H1 (cell line): ENCODE data around the gene TRAIP. TPM values are rescaled to one million over a fixed set of nuclear protein-coding genes. Genes with fewer than 3 reads are reported as not detected.

ENCODE experiments used
- CTCF ChIA-PET: fragments of 300-600 bp; sonication (Branson Sonifier 250); formaldehyde crosslinking; loops from one replicate; lab custom pipeline; 2021; ENCODE audit not compliant: partially characterized antibody; lab: Charles Lee
- POLR2A ChIA-PET: fragments of 300-600 bp; sonication (Branson Sonifier 250); formaldehyde crosslinking; loops from one replicate; lab custom pipeline; 2021; ENCODE audit warnings: inconsistent platforms; ENCODE audit not compliant: partially characterized antibody; lab: Charles Lee
- DNase-seq, 2 experiments: peaks; one replicate each; pipeline versions ENCODE4 v3.0.0 to v3.0.0-alpha.2; 2010 to 2022; ENCODE audit warnings: low spot score in 2 of 2, low read depth in 1 of 2, mixed read lengths in 1 of 2
- FAIRE-seq: peaks from 2 replicates; lab custom pipeline; 2011; peaks lifted over from hg19 to GRCh38; lab: Jason Lieb, UNC
- H2AFZ ChIP-seq: 2 replicates; pipeline ENCODE4 v1.8.1; 2012; ENCODE audit warnings: low read length, inconsistent platforms
- H2AK5ac ChIP-seq: 2 replicates; pipeline ENCODE4 v1.6.1; 2013; ENCODE audit warnings: low read depth, low read length
- H2BK120ac ChIP-seq: replicated peaks from 2 replicates; pipeline ENCODE3; 2013; ENCODE audit warnings: low read depth, low read length, inconsistent platforms
- H2BK12ac ChIP-seq: 2 replicates; pipeline ENCODE4 v1.6.1; 2013; ENCODE audit warnings: low read depth, low read length
- H2BK15ac ChIP-seq: 2 replicates; pipeline ENCODE4 v1.6.1; 2013; ENCODE audit warnings: low read length
- H2BK20ac ChIP-seq: 2 replicates; pipeline ENCODE4 v1.6.1; 2013; ENCODE audit warnings: low read length
- H2BK5ac ChIP-seq: 2 replicates; pipeline ENCODE4 v1.6.1; 2013; ENCODE audit warnings: low read depth, low read length
- H3K14ac ChIP-seq: 2 replicates; pipeline ENCODE4 v1.6.1; 2013; ENCODE audit warnings: inconsistent platforms; ENCODE audit not compliant: insufficient read length
- H3K18ac ChIP-seq: 2 replicates; pipeline ENCODE4 v1.6.1; 2013; ENCODE audit warnings: low read length; ENCODE audit errors: extremely low read depth
- H3K23ac ChIP-seq: 2 replicates; pipeline ENCODE4 v1.6.1; 2013; ENCODE audit warnings: inconsistent platforms; ENCODE audit not compliant: insufficient read length
- H3K23me2 ChIP-seq: 2 replicates; pipeline ENCODE4 v1.6.1; 2013; ENCODE audit warnings: low read depth, low read length
- H3K27ac ChIP-seq: 2 replicates; pipeline ENCODE4 v1.6.1; 2011; ENCODE audit warnings: low read depth, low read length, inconsistent platforms
- H3K27me3 ChIP-seq, 4 experiments: replicated peaks in 1 of 4; 1 replicate in 1 of 4; 2 replicates in 3 of 4; pipeline versions ENCODE4 v1.6.1 to v1.8.1; 2011 to 2013; ENCODE audit warnings: low read length in 3 of 4, mild to moderate bottlenecking in 3 of 4, inconsistent platforms in 2 of 4, mixed read lengths in 2 of 4, moderate library complexity in 1 of 4; ENCODE audit not compliant: control insufficient read depth in 3 of 4, insufficient read depth in 3 of 4; ENCODE audit errors: extremely low read depth in 1 of 4
- H3K36me3 ChIP-seq, 4 experiments: 2 replicates each; pipeline versions ENCODE4 v1.6.1 to v1.8.1; 2011 to 2013; ENCODE audit warnings: mild to moderate bottlenecking in 4 of 4, low read length in 3 of 4, moderate library complexity in 2 of 4, control low read depth in 1 of 4, inconsistent platforms in 1 of 4; ENCODE audit not compliant: insufficient read depth in 4 of 4, control insufficient read depth in 2 of 4
- H3K4ac ChIP-seq: replicated peaks from 2 replicates; pipeline ENCODE3; 2013; ENCODE audit warnings: low read length, low read depth, mixed read lengths, inconsistent platforms; ENCODE audit not compliant: insufficient read length
- H3K4me1 ChIP-seq, 4 experiments: replicated peaks in 1 of 4; 1 replicate in 1 of 4; 2 replicates in 3 of 4; pipeline versions ENCODE4 v1.6.1 to v1.8.1; 2011 to 2013; ENCODE audit warnings: low read length in 3 of 4, inconsistent platforms in 2 of 4, mixed read lengths in 1 of 4; ENCODE audit not compliant: insufficient read depth in 4 of 4, control insufficient read depth in 3 of 4
- H3K4me2 ChIP-seq, 2 experiments: 2 replicates each; pipeline versions ENCODE4 v1.6.1 to v1.8.1; 2011 to 2013; ENCODE audit warnings: low read depth in 2 of 2, low read length in 2 of 2, control low read depth in 1 of 2, inconsistent platforms in 1 of 2, mild to moderate bottlenecking in 1 of 2; ENCODE audit not compliant: insufficient read depth in 1 of 2
- H3K4me3 ChIP-seq, 4 experiments: fragments of 200-600, 300-600 bp in 1 of 4; sonication (generic), shearing (Covaris generic), sonication (Bioruptor Twin) in 1 of 4; 2 replicates each; pipeline versions ENCODE4 v1.5.1 to v1.8.1; 2011 to 2016; ENCODE audit warnings: low read length in 4 of 4, low read depth in 3 of 4, control low read depth in 2 of 4, inconsistent platforms in 2 of 4, mild to moderate bottlenecking in 2 of 4, mixed read lengths in 1 of 4, moderate library complexity in 1 of 4; ENCODE audit not compliant: insufficient read depth in 2 of 4; ENCODE audit errors: extremely low read depth in 1 of 4
- H3K56ac ChIP-seq: replicated peaks from 2 replicates; pipeline ENCODE3; 2013; ENCODE audit warnings: low read depth, mild to moderate bottlenecking, mixed read lengths, low read length, inconsistent platforms; ENCODE audit not compliant: insufficient read length
- H3K79me1 ChIP-seq: 2 replicates; pipeline ENCODE4 v1.6.1; 2013; ENCODE audit warnings: low read depth, low read length, control low read depth
- H3K79me2 ChIP-seq, 2 experiments: 2 replicates each; pipeline versions ENCODE4 v1.6.1 to v1.8.1; 2012 to 2013; ENCODE audit warnings: low read length in 2 of 2, mild to moderate bottlenecking in 2 of 2, inconsistent platforms in 1 of 2; ENCODE audit not compliant: insufficient read depth in 2 of 2, control insufficient read depth in 1 of 2
- H3K9ac ChIP-seq, 4 experiments: replicated peaks in 1 of 4; 1 replicate in 1 of 4; 2 replicates in 3 of 4; pipeline versions ENCODE4 v1.6.1 to v1.8.1; 2011 to 2013; ENCODE audit warnings: low read depth in 3 of 4, low read length in 3 of 4, control low read depth in 2 of 4, mild to moderate bottlenecking in 2 of 4, moderate library complexity in 2 of 4, inconsistent platforms in 1 of 4; ENCODE audit errors: extremely low read depth in 1 of 4
- H3K9me3 ChIP-seq, 2 experiments: 2 replicates each; pipeline versions ENCODE4 v1.6.1 to v1.8.1; 2012 to 2013; ENCODE audit warnings: mild to moderate bottlenecking in 2 of 2, moderate library complexity in 2 of 2, control low read depth in 1 of 2, inconsistent platforms in 1 of 2, low read depth in 1 of 2, low read length in 1 of 2, mixed read lengths in 1 of 2; ENCODE audit not compliant: insufficient read depth in 2 of 2
- H4K20me1 ChIP-seq, 2 experiments: replicated peaks in 1 of 2; 2 replicates each; pipeline versions ENCODE3 to v1.8.1; 2011 to 2013; ENCODE audit warnings: inconsistent platforms in 2 of 2, low read length in 2 of 2, mild to moderate bottlenecking in 1 of 2; ENCODE audit not compliant: insufficient read depth in 2 of 2, control insufficient read depth in 1 of 2
- H4K5ac ChIP-seq: 2 replicates; pipeline ENCODE4 v1.6.1; 2013; ENCODE audit warnings: low read length, low read depth, mixed read lengths, inconsistent platforms; ENCODE audit not compliant: insufficient read length
- H4K8ac ChIP-seq: 2 replicates; pipeline ENCODE4 v1.8.0; 2013; ENCODE audit warnings: mild to moderate bottlenecking, moderate library complexity, low read length, inconsistent platforms; ENCODE audit not compliant: insufficient read depth; ENCODE audit errors: extremely low read depth
- H4K91ac ChIP-seq: replicated peaks from 2 replicates; pipeline ENCODE3; 2013; ENCODE audit warnings: low read length, mixed read lengths, inconsistent platforms; ENCODE audit not compliant: insufficient read length
- BRCA1 ChIP-seq: IDR thresholded peaks from 2 replicates; pipeline ENCODE4 v1.6.1; 2012; ENCODE audit warnings: low read depth, low read length, improper control_type of control experiment
- CBX5 ChIP-seq: fragments of 300-800, 300-1000 bp; sonication (generic); IDR thresholded peaks from 2 replicates; pipeline ENCODE4 v1.7.1; 2016; ENCODE audit warnings: antibody characterized with exemption, low read length, low read depth
- CHD1 ChIP-seq: IDR thresholded peaks from 2 replicates; pipeline ENCODE4 v1.6.1; 2012; ENCODE audit warnings: low read depth, low read length, improper control_type of control experiment
- EP300 ChIP-seq, 2 experiments: IDR thresholded peaks; 1 replicate in 1 of 2; 2 replicates in 1 of 2; pipeline ENCODE4 v1.6.1; 2011 to 2012; ENCODE audit warnings: low read depth in 2 of 2, low read length in 2 of 2, mild to moderate bottlenecking in 2 of 2, borderline replicate concordance in 1 of 2, inconsistent platforms in 1 of 2, moderate library complexity in 1 of 2
- NANOG ChIP-seq: IDR thresholded peaks from 2 replicates; pipeline ENCODE4 v1.6.1; 2011; ENCODE audit warnings: low read length, low read depth, mild to moderate bottlenecking, inconsistent platforms; ENCODE audit not compliant: insufficient read depth, poor library complexity, severe bottlenecking
- POLR2AphosphoS5 ChIP-seq: IDR thresholded peaks from 2 replicates; pipeline ENCODE4 v1.6.1; 2011; ENCODE audit warnings: low read depth, low read length
- RAD21 ChIP-seq, 2 experiments: IDR thresholded peaks in 1 of 2; conservative IDR thresholded peaks in 1 of 2; 2 replicates each; pipeline ENCODE4 v1.6.1; 2011; ENCODE audit warnings: low read depth in 2 of 2, low read length in 2 of 2, improper control_type of control experiment in 1 of 2, inconsistent platforms in 1 of 2, mild to moderate bottlenecking in 1 of 2, moderate library complexity in 1 of 2
- RBBP5 ChIP-seq: IDR thresholded peaks from 2 replicates; pipeline ENCODE4 v1.7.1; 2012; ENCODE audit warnings: low read depth, mild to moderate bottlenecking, inconsistent platforms, low read length, moderate library complexity, borderline replicate concordance
- SIRT6 ChIP-seq: IDR thresholded peaks from one replicate; pipeline ENCODE4 v1.7.1; 2012; ENCODE audit warnings: low read length, inconsistent platforms
- SUZ12 ChIP-seq: fragments of 200-600 bp; sonication (generic); IDR thresholded peaks from 2 replicates; pipeline ENCODE4 v1.6.1; 2012; ENCODE audit warnings: mild to moderate bottlenecking, inconsistent platforms, low read length, moderate library complexity, mixed read lengths
- TBP ChIP-seq: IDR thresholded peaks from 2 replicates; pipeline ENCODE4 v1.6.1; 2011; ENCODE audit warnings: low read depth, low read length, improper control_type of control experiment
- WGBS, 2 experiments: shearing (Covaris generic) in 1 of 2; methylation state at CpG; one replicate each; pipeline versions ENCODE4 v1.1.6 to v1.1.7; 2013 to 2015; ENCODE audit warnings: low lambda C conversion rate in 2 of 2, mixed read lengths in 2 of 2, inconsistent platforms in 1 of 2, low coverage in 1 of 2, missing lambda C conversion rate in 1 of 2; ENCODE audit not compliant: insufficient replicate concordance in 2 of 2, insufficient coverage in 1 of 2, insufficient read length in 1 of 2; ENCODE audit errors: extremely low coverage in 1 of 2, missing lambda C conversion rate in 1 of 2; 5-methylcytosine and 5-hydroxymethylcytosine counted together
- polyA plus RNA-seq, 7 experiments: library from polyadenylated mRNA; depleted of rRNA in 3 of 7; stranded (reverse) in 5 of 7; unstranded in 2 of 7; fragments of >200 nt in 5 of 7; fragments of 200-250 nt in 2 of 7; gene quantifications; 1 replicate in 5 of 7; 2 replicates in 1 of 7; 4 replicates in 1 of 7; pipeline versions ENCODE4 v1.2.1 to v1.2.3, GENCODE V29; 2011 to 2013; ENCODE audit warnings: missing spikeins in 2 of 7, mixed read lengths in 2 of 7
- total RNA-seq: library from RNA; stranded (reverse); fragmentation: NEBNext Ultra II Directional; extraction: Animal tissue kit (Norgen Biotek cat#: 25700); gene quantifications from 2 replicates; pipeline ENCODE4 v1.2.1, GENCODE V29; 2021
- TF ChIP-seq, protein P1 (sequence below): IDR thresholded peaks from 2 replicates; pipeline ENCODE4 v1.6.1; 2012; ENCODE audit warnings: low read length, inconsistent platforms

Gene TRAIP
- total and polyA plus RNA-seq, 2 of the 8 experiments (the other 6 are each of a cell fraction or from before 2014, with no cell fraction given) = 27.7 to 28.1 TPM

- Histone ChIP-seq H3K4me2 (no peak overlapping the region), H3K27ac (no peak overlapping the region), H3K23ac (no peak overlapping the region), H3K4ac (no peak overlapping the region), H3K79me2 (no peaks in the 10 kb centered on the region), H3K4me3 (no peak overlapping the region), H2AFZ (no peak overlapping the region), H2BK20ac (no peak overlapping the region), H4K20me1 (peaks cover 0 to 5% of the 10 kb centered on the region in 2 experiments), H2BK5ac (no peak overlapping the region), H3K9ac (no peak overlapping the region; a peak in 1 of 7 replicates), H3K79me1 (no peaks in the 10 kb centered on the region), H4K5ac (no peak overlapping the region), H3K27me3 (no peaks in the 10 kb centered on the region), H2AK5ac (no peak overlapping the region), H3K4me1 (peaks cover 0 to 6% (median 0%) of the 10 kb centered on the region in 4 experiments; a peak in 2 of 7 replicates), H3K23me2 (no peaks in the 10 kb centered on the region), H2BK15ac (no peak overlapping the region), H3K18ac (no peak overlapping the region), H3K36me3 (peaks cover 2 to 43% (median 35%) of the 10 kb centered on the region in 4 experiments; a peak in 7 of 8 replicates), H2BK12ac (no peak overlapping the region), H2BK120ac (no peak overlapping the region), H3K14ac (no peak overlapping the region), H4K8ac (no peak overlapping the region), H4K91ac (no peak overlapping the region), H3K56ac (no peak overlapping the region), H3K9me3 (no peaks in the 10 kb centered on the region)
- 96% methylated on average over 6 of the region's 7 CpGs; no CpG with 5 or more reads in 1 of the 2 experiments for WGBS, 2 experiments
- CTCF ChIA-PET = interaction anchor here (0.8 to 15.2 kb wide), 27 partner anchors 8 to 302 kb away, joined by 3 to 306 read pairs (median 8); partner anchors contain the start of genes AMIGO3, CDHR4, INKA1 and IP6K1
- POLR2A ChIA-PET = interaction anchor here (0.7 to 1.8 kb wide), 5 partner anchors 14 to 61 kb away, joined by 3 to 5 read pairs (median 3); partner anchors contain the start of gene TRAIP
- DNase-seq = no peak
- FAIRE-seq = no peak
- TF ChIP-seq POLR2AphosphoS5 (no peak), SUZ12 (no peak), EP300 (IDR thresholded peaks at IDR 0.05; ENCODE audit: borderline replicate concordance in 1 of 2, low read depth in 2 of 2, low read length in 2 of 2) (no peak), NANOG (no peak), CHD1 (no peak), BRCA1 (no peak), SIRT6 (no peak), RAD21 (IDR thresholded peaks at IDR 0.05 in 1 of 2, conservative IDR thresholded peaks at IDR 0.05 in 1 of 2; ENCODE audit: low read depth in 2 of 2, low read length in 2 of 2) (no peak), RBBP5 (no peak), CBX5 (no peak), TBP (no peak)
- TF ChIP-seq, protein P1, sequence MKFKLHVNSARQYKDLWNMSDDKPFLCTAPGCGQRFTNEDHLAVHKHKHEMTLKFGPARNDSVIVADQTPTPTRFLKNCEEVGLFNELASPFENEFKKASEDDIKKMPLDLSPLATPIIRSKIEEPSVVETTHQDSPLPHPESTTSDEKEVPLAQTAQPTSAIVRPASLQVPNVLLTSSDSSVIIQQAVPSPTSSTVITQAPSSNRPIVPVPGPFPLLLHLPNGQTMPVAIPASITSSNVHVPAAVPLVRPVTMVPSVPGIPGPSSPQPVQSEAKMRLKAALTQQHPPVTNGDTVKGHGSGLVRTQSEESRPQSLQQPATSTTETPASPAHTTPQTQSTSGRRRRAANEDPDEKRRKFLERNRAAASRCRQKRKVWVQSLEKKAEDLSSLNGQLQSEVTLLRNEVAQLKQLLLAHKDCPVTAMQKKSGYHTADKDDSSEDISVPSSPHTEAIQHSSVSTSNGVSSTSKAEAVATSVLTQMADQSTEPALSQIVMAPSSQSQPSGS = no peak
Measured at GRCh38 chr3:49841806-49842205, 14.6 kb downstream of the TRAIP start.
